Liver (tissue), 3 donors: Measurements from ENCODE around the gene WDR49.

Experiments
- ATF3 ChIP-seq: IDR thresholded peaks from 2 replicates; pipeline ENCODE4 v1.6.1; 2016; ENCODE audit warnings: antibody characterized with exemption
- CTCF ChIP-seq: fragments of 150-350 bp; IDR thresholded peaks from 2 replicates; pipeline ENCODE4 v1.5.1; 2017; ENCODE audit warnings: improper control_type of control experiment, low read depth, low read length; ENCODE audit not compliant: missing input control
- FOXA2 ChIP-seq: IDR thresholded peaks from 2 replicates; pipeline ENCODE4 v1.6.1; 2016; ENCODE audit warnings: antibody characterized with exemption
- JUND ChIP-seq, 2 donors: IDR thresholded peaks; 2 replicates each; pipeline ENCODE4 v1.6.1; 2016; ENCODE audit warnings: antibody characterized with exemption in 2 of 2
- MAX ChIP-seq: IDR thresholded peaks from 2 replicates; pipeline ENCODE4 v1.6.1; 2016; ENCODE audit warnings: antibody characterized with exemption
- RAD21 ChIP-seq, 2 donors: IDR thresholded peaks; 2 replicates each; pipeline ENCODE4 v1.6.1; 2016; ENCODE audit warnings: antibody characterized with exemption in 2 of 2, mild to moderate bottlenecking in 2 of 2
- REST ChIP-seq: IDR thresholded peaks from 2 replicates; pipeline ENCODE4 v1.6.1; 2016; ENCODE audit warnings: antibody characterized with exemption, mild to moderate bottlenecking
- SP1 ChIP-seq: IDR thresholded peaks from 2 replicates; pipeline ENCODE4 v1.6.1; 2018; ENCODE audit warnings: antibody characterized with exemption, mild to moderate bottlenecking
- ZBTB33 ChIP-seq: IDR thresholded peaks from 2 replicates; pipeline ENCODE4 v1.6.1; 2016; ENCODE audit warnings: antibody characterized with exemption
- donor health status: healthy.
- donor health status: healthy.

- no peak for TF ChIP-seq CTCF
- TF ChIP-seq RAD21 (IDR thresholded peaks at IDR 0.05), result no peak
- no peak for TF ChIP-seq FOXA2
- TF ChIP-seq JUND (IDR thresholded peaks at IDR 0.05), result no peak
- TF ChIP-seq REST, result no peak
- no peak for TF ChIP-seq SP1
- TF ChIP-seq ZBTB33, result no peak
- TF ChIP-seq ATF3, result no peak
- no peak for TF ChIP-seq MAX
Observed at GRCh38 chr3:167649746-167650145, 4.0 kb downstream of the WDR49 start.
